IMR-90 (cell line): Measurements from ENCODE around the gene MAGI1. TPM values are rescaled to one million over a fixed set of nuclear protein-coding genes. Genes with fewer than 3 reads are reported as not detected.

Source experiments
- ATAC-seq: fragments of 200-7000 bp; cut with Tn5 transposase; 2 replicates; pipeline ENCODE4 v1.9.1; 2020; ENCODE audit warnings: low read depth, mild to moderate bottlenecking, moderate library complexity
- BruUV-seq: library from RNA; stranded (reverse); fragments of 400-500 nt; replicated peaks from 2 replicates; lab custom pipeline; 2021; lab: Mats Ljungman, UMichigan
- CTCF ChIA-PET: fragments of 300-600 bp; formaldehyde crosslinking; extraction: SDS; loops from one replicate; lab custom pipeline; 2021; ENCODE audit warnings: antibody characterized with exemption; lab: Yijun Ruan, JAX
- POLR2A ChIA-PET: fragments of 300-600 bp; sonication (Branson Sonifier 250); formaldehyde crosslinking; loops from one replicate; lab custom pipeline; 2022; ENCODE audit warnings: antibody characterized with exemption; ENCODE audit not compliant: unreplicated experiment; lab: Charles Lee
- DNase-seq: peaks from one replicate; pipeline ENCODE4 v3.0.0; 2013
- H2AFZ ChIP-seq: replicated peaks from 2 replicates; pipeline ENCODE3; 2013; ENCODE audit warnings: low read length, mild to moderate bottlenecking; ENCODE audit not compliant: poor library complexity
- H2AK5ac ChIP-seq: 2 replicates; pipeline ENCODE4 v1.6.1; 2013; ENCODE audit warnings: low read depth, low read length, inconsistent platforms
- H2AK9ac ChIP-seq: replicated peaks from 2 replicates; pipeline ENCODE3; 2013; ENCODE audit warnings: mild to moderate bottlenecking, low read depth, low read length, moderate library complexity; ENCODE audit not compliant: poor library complexity
- H2BK120ac ChIP-seq: 2 replicates; pipeline ENCODE4 v1.6.1; 2013; ENCODE audit warnings: low read depth, low read length, inconsistent platforms
- H2BK15ac ChIP-seq: 3 replicates; pipeline ENCODE4 v1.6.1; 2013; ENCODE audit warnings: low read depth, low read length, inconsistent platforms
- H2BK20ac ChIP-seq: 2 replicates; pipeline ENCODE4 v1.6.1; 2013; ENCODE audit warnings: low read depth, mild to moderate bottlenecking, inconsistent platforms, low read length, moderate library complexity
- H2BK5ac ChIP-seq: 2 replicates; pipeline ENCODE4 v1.6.1; 2013; ENCODE audit warnings: mild to moderate bottlenecking, low read depth, low read length, inconsistent platforms; ENCODE audit not compliant: poor library complexity, severe bottlenecking
- H3K14ac ChIP-seq: replicated peaks from 2 replicates; pipeline ENCODE4 v1.6.1; 2013; ENCODE audit warnings: low read depth, low read length, inconsistent platforms
- H3K18ac ChIP-seq: 2 replicates; pipeline ENCODE4 v1.6.1; 2013; ENCODE audit warnings: low read depth, low read length, control low read depth
- H3K23ac ChIP-seq: 2 replicates; pipeline ENCODE4 v1.6.1; 2013; ENCODE audit warnings: low read depth, low read length, inconsistent platforms
- H3K27ac ChIP-seq: 2 replicates; pipeline ENCODE4 v1.5.1; 2013; ENCODE audit warnings: mild to moderate bottlenecking, control low read depth, low read length; ENCODE audit not compliant: insufficient read depth
- H3K27me3 ChIP-seq: 2 replicates; pipeline ENCODE4 v1.6.1; 2013; ENCODE audit warnings: low read length; ENCODE audit not compliant: control insufficient read depth, insufficient read depth
- H3K36me3 ChIP-seq: 2 replicates; pipeline ENCODE4 v1.6.1; 2013; ENCODE audit warnings: low read length, mixed read lengths; ENCODE audit not compliant: control insufficient read depth, insufficient read depth
- H3K4ac ChIP-seq: 2 replicates; pipeline ENCODE4 v1.6.1; 2013; ENCODE audit warnings: low read depth, low read length, inconsistent platforms
- H3K4me1 ChIP-seq: 2 replicates; pipeline ENCODE4 v1.6.1; 2013; ENCODE audit warnings: low read length, mixed read lengths; ENCODE audit not compliant: control insufficient read depth, insufficient read depth
- H3K4me2 ChIP-seq: 2 replicates; pipeline ENCODE4 v1.6.1; 2013; ENCODE audit warnings: low read depth, mild to moderate bottlenecking, control low read depth, low read length, moderate library complexity
- H3K4me3 ChIP-seq: 2 replicates; pipeline ENCODE4 v1.5.1; 2013; ENCODE audit warnings: low read depth, mild to moderate bottlenecking, control low read depth, low read length, moderate library complexity; ENCODE audit not compliant: insufficient read depth
- H3K56ac ChIP-seq: 2 replicates; pipeline ENCODE4 v1.6.1; 2013; ENCODE audit warnings: low read length, inconsistent platforms; ENCODE audit not compliant: insufficient read depth; ENCODE audit errors: extremely low read depth
- H3K79me1 ChIP-seq, 2 experiments: 2 replicates each; pipeline ENCODE4 v1.6.1; 2013; ENCODE audit warnings: low read length in 2 of 2, inconsistent platforms in 1 of 2, low read depth in 1 of 2
- H3K9ac ChIP-seq: 2 replicates; pipeline ENCODE4 v1.6.1; 2013; ENCODE audit warnings: low read depth, low read length, control low read depth
- H3K9me1 ChIP-seq: 2 replicates; pipeline ENCODE4 v1.6.1; 2013; ENCODE audit warnings: low read length, inconsistent platforms; ENCODE audit not compliant: insufficient read depth
- H3K9me3 ChIP-seq: 2 replicates; pipeline ENCODE4 v1.6.1; 2013; ENCODE audit warnings: low read length; ENCODE audit not compliant: control insufficient read depth, insufficient read depth
- H4K20me1 ChIP-seq: 2 replicates; pipeline ENCODE4 v1.6.1; 2013; ENCODE audit warnings: low read length, inconsistent platforms; ENCODE audit not compliant: insufficient read depth
- H4K5ac ChIP-seq: 2 replicates; pipeline ENCODE4 v1.6.1; 2013; ENCODE audit warnings: mild to moderate bottlenecking, low read depth, low read length, control low read depth
- H4K8ac ChIP-seq, 2 experiments: 2 replicates each; pipeline ENCODE4 v1.6.1; 2013; ENCODE audit warnings: low read depth in 2 of 2, low read length in 2 of 2, control low read depth in 1 of 2, inconsistent platforms in 1 of 2
- H4K91ac ChIP-seq: 2 replicates; pipeline ENCODE4 v1.6.1; 2013; ENCODE audit warnings: low read depth, low read length, inconsistent platforms; ENCODE audit not compliant: insufficient read depth
- BHLHE40 ChIP-seq: fragments of 150-350 bp; IDR thresholded peaks from 2 replicates; pipeline ENCODE4 v1.6.1; 2016; ENCODE audit warnings: mild to moderate bottlenecking, low read depth, low read length
- MAFK ChIP-seq: IDR thresholded peaks from 2 replicates; pipeline ENCODE4 v1.6.1; 2012; ENCODE audit warnings: low read depth, low read length, improper control_type of control experiment
- MAZ ChIP-seq: IDR thresholded peaks from 2 replicates; pipeline ENCODE4 v1.6.1; 2012; ENCODE audit warnings: low read depth, mild to moderate bottlenecking, low read length, improper control_type of control experiment, moderate library complexity, borderline replicate concordance
- MXI1 ChIP-seq: IDR thresholded peaks from 2 replicates; pipeline ENCODE4 v1.6.1; 2012; ENCODE audit warnings: low read depth, mild to moderate bottlenecking, low read length, moderate library complexity, borderline replicate concordance
- WGBS, 2 experiments: methylation state at CpG; one replicate each; pipeline versions ENCODE4 v1.1.5 to v1.1.7; 2013; ENCODE audit warnings: missing lambda C conversion rate in 2 of 2; ENCODE audit not compliant: insufficient read length in 1 of 2; ENCODE audit errors: extremely low coverage in 2 of 2; 5-methylcytosine and 5-hydroxymethylcytosine counted together
- dilution Hi-C: fragments of 300-500 bp; cut with HindIII; formaldehyde crosslinking; loops from one replicate; pipeline ENCODE4 v1.14.3; 2018; ENCODE audit warnings: low sequenced_read_pairs; ENCODE audit not compliant: unreplicated experiment
- in situ Hi-C: fragments of 300-500 bp; cut with MboI; formaldehyde crosslinking; loops from 3 replicates; pipeline ENCODE4 v1.14.3; 2019; ENCODE audit warnings: low sequenced_read_pairs, inconsistent platforms, mixed read lengths
- intact Hi-C: fragments of 100-400 bp; cut with micrococcal nuclease; formaldehyde crosslinking; loops from 2 replicates; pipeline ENCODE4 v1.10.0; 2022
- polyA plus RNA-seq, 3 experiments: library from polyadenylated mRNA; depleted of rRNA; stranded (reverse); fragments of >200 nt; gene quantifications; 2 replicates each; pipeline ENCODE4 v1.2.3, GENCODE V29; 2012; ENCODE audit warnings: low replicate concordance in 1 of 3
- total RNA-seq: library from RNA; depleted of rRNA; stranded (reverse); fragments of >200 nt; gene quantifications from 2 replicates; pipeline ENCODE4 v1.2.3, GENCODE V29; 2012
- TF ChIP-seq, protein P1 (sequence below): fragments of 150-350 bp; IDR thresholded peaks from 2 replicates; pipeline ENCODE4 v1.6.1; 2016; ENCODE audit warnings: low read depth, mild to moderate bottlenecking, low read length, moderate library complexity, borderline replicate concordance

MAGI1 gene
- total and polyA plus RNA-seq, 2 of the 4 experiments (the other 2 are of a cell fraction) = 14.5 to 24.2 TPM

DNA sequence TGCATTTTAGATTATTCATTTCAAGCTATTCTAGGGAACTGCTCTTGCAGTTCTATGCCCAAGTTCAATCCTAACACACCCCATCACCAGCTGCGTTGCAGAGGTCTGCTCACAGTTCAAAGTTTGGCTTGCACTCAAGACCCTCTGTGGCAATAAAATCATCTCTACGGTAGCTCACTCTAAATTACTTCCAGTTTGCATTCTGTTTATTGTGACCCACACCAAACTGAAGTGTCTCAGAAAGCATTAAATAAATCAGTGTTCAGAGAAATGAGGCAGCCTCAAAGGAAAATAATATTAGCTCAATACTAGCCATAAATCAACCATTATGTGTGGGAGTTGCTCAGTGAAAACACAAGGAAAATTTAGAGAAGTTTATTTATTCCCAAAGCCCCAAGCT is 250.3 kb downstream of the MAGI1 start:
- BruUV-seq = no TSS peak
- H3K9ac ChIP-seq = no peak overlapping the region
- H2BK15ac ChIP-seq = no peak overlapping the region
- dilution Hi-C loops = no loop called here
- no peak overlapping the region for H3K27ac ChIP-seq
- no peak overlapping the region for H3K18ac ChIP-seq
- H2AFZ ChIP-seq = no peak overlapping the region
- DNase-seq (no peak), ATAC-seq (no peak)
- intact Hi-C loops = loop anchor here (5.0 to 10.0 kb wide), 2 partner anchors 166 to 249 kb away; partner anchors contain the start of gene MAGI1
- H3K4ac ChIP-seq = no peak overlapping the region
- H2AK5ac ChIP-seq = no peak overlapping the region
- CTCF ChIA-PET = no interaction called here
- no peak overlapping the region for H4K5ac ChIP-seq
- in situ Hi-C loops = loop anchor here (5.0 to 10.0 kb wide), 3 partner anchors 256 to 409 kb away; no protein-coding TSS in a partner anchor
- H3K4me3 ChIP-seq = no peak overlapping the region
- no peak overlapping the region for H2AK9ac ChIP-seq
- H2BK20ac ChIP-seq = no peak overlapping the region
- no peak overlapping the region for H4K91ac ChIP-seq
- H3K79me1 ChIP-seq = peaks cover 26 to 50% of the 10 kb centered on the region in 2 experiments
- no peak overlapping the region for H3K4me2 ChIP-seq
- no peaks in the 10 kb centered on the region; the same call in 1 of the 2 replicates for H4K20me1 ChIP-seq
- peaks cover 4% of the 10 kb centered on the region for H3K4me1 ChIP-seq
- H3K56ac ChIP-seq = no peak overlapping the region
- H3K14ac ChIP-seq = no peak overlapping the region
- POLR2A ChIA-PET = no interaction called here
- no peak overlapping the region for H2BK120ac ChIP-seq
- H3K27me3 ChIP-seq = no peaks in the 10 kb centered on the region
- no peak overlapping the region for H4K8ac ChIP-seq
- WGBS, 2 experiments = 20% methylated on average over 1 of the region's 2 CpGs; no CpG with 5 or more reads in 1 of the 2 experiments
- no peaks in the 10 kb centered on the region; the same call in 1 of the 2 replicates for H3K9me1 ChIP-seq
- TF ChIP-seq, protein P1, sequence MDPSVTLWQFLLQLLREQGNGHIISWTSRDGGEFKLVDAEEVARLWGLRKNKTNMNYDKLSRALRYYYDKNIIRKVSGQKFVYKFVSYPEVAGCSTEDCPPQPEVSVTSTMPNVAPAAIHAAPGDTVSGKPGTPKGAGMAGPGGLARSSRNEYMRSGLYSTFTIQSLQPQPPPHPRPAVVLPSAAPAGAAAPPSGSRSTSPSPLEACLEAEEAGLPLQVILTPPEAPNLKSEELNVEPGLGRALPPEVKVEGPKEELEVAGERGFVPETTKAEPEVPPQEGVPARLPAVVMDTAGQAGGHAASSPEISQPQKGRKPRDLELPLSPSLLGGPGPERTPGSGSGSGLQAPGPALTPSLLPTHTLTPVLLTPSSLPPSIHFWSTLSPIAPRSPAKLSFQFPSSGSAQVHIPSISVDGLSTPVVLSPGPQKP = no peak
- TF ChIP-seq MAZ (no peak), MXI1 (no peak), MAFK (no peak), BHLHE40 (no peak)
- H2BK5ac ChIP-seq = no peak overlapping the region
- no peak overlapping the region for H3K23ac ChIP-seq
- no peaks in the 10 kb centered on the region for H3K9me3 ChIP-seq
- H3K36me3 ChIP-seq = no peaks in the 10 kb centered on the region
